ENCODE measurements around the gene RFC3. TPM values are rescaled to one million over a fixed set of nuclear protein-coding genes. Genes with fewer than 3 reads are reported as not detected.

RFC3 gene
- total and polyA plus RNA-seq, 9 of the 15 experiments (the other 6 are each of a cell fraction or from before 2014, with no cell fraction given): 31.3 to 94.0 (median 54.0) TPM

DNA sequence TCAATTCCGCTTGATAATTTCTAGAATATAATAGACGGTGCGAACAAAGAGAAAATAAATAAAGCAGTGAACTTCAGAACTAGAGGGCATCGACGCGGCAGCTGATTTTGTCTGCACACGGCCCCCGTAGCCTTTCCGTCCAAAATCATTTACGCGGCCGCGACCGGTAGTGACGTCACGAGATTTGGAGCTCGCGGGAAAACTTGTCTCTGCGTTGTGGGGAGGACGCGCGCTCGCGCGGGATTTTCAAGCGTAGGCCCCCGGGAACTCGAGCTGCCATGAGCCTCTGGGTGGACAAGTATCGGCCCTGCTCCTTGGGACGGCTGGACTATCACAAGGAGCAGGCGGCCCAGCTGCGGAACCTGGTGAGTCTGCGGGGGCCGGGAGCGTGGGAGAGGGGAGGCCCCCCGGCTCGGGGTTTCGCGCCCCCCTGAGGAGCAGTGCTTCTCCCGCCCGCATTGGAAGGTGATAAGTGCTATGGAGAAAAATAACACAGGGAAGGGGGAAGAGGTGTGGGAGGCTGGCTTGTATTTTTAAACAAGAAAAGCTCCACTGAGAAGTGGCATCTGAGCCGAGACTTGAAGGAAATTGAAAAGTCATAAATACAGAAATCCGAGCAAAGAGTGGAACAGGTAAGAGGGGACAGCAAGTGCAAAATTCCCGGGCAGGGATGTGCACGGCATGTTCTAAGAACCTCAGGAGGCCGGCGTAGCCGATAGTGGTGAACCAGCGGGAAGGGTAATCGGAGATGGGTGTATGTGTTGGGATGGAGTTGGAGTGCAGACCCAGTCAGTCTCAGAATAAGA lies at the start of gene RFC3 (continued):
- TF ChIP-seq, protein P1, sequence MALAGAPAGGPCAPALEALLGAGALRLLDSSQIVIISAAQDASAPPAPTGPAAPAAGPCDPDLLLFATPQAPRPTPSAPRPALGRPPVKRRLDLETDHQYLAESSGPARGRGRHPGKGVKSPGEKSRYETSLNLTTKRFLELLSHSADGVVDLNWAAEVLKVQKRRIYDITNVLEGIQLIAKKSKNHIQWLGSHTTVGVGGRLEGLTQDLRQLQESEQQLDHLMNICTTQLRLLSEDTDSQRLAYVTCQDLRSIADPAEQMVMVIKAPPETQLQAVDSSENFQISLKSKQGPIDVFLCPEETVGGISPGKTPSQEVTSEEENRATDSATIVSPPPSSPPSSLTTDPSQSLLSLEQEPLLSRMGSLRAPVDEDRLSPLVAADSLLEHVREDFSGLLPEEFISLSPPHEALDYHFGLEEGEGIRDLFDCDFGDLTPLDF (CRISPR knock-in tag; IDR thresholded peaks at IDR 0.05): 0 out of 2 replicates have a peak, but pooled peaks have one; percentile 35
- TF ChIP-seq PTRF (tag; IDR thresholded peaks at IDR 0.05) (no peak), ZNF184 (CRISPR knock-in tag; IDR thresholded peaks at IDR 0.05) (no peak), KLF10 (CRISPR knock-in tag; IDR thresholded peaks at IDR 0.05) (no peak), ZNF644 (tag; IDR thresholded peaks at IDR 0.05; ENCODE audit: low read depth) (no peak), SPI1 (IDR thresholded peaks at IDR 0.05; ENCODE audit: borderline replicate concordance, low read depth, low read length) (no peak), LARP7 (IDR thresholded peaks at IDR 0.05) (no peak), KDM4B (IDR thresholded peaks at IDR 0.05; ENCODE audit: borderline replicate concordance in 2 of 2, low read depth in 1 of 2) (no peak), RAD51 (IDR thresholded peaks at IDR 0.05; ENCODE audit: borderline replicate concordance, low read depth) (no peak), GTF2F1 (IDR thresholded peaks at IDR 0.05; ENCODE audit: low read depth, low read length) (no peak), DIDO1 (tag; IDR thresholded peaks at IDR 0.05; ENCODE audit: low read depth) (peak; percentile 53; the same call in 1 of the 2 replicates), SRSF1 (IDR thresholded peaks at IDR 0.05; ENCODE audit: low read depth, low read length) (no peak), ZNF76 (CRISPR knock-in tag; IDR thresholded peaks at IDR 0.05; ENCODE audit: borderline replicate concordance) (no peak), ZBTB7A (IDR thresholded peaks at IDR 0.05; ENCODE audit: borderline replicate concordance, control insufficient read depth, low read depth, low read length) (peak; percentile 56; the same call in 1 of the 2 replicates), XRCC4 (IDR thresholded peaks at IDR 0.05; ENCODE audit: extremely low read depth, insufficient read depth, insufficient read length) (no peak), CHD2 (IDR thresholded peaks at IDR 0.05; ENCODE audit: low read depth, low read length) (peak; percentile 96), SRSF9 (IDR thresholded peaks at IDR 0.05; ENCODE audit: borderline replicate concordance, low read depth, low read length) (no peak), SAFB (IDR thresholded peaks at IDR 0.05; ENCODE audit: borderline replicate concordance, low read depth, low read length) (no peak; the same call in 1 of the 2 replicates), GABPB1 (CRISPR knock-in tag; IDR thresholded peaks at IDR 0.05) (peak; percentile 86)
- TF ChIP-seq, protein P2, sequence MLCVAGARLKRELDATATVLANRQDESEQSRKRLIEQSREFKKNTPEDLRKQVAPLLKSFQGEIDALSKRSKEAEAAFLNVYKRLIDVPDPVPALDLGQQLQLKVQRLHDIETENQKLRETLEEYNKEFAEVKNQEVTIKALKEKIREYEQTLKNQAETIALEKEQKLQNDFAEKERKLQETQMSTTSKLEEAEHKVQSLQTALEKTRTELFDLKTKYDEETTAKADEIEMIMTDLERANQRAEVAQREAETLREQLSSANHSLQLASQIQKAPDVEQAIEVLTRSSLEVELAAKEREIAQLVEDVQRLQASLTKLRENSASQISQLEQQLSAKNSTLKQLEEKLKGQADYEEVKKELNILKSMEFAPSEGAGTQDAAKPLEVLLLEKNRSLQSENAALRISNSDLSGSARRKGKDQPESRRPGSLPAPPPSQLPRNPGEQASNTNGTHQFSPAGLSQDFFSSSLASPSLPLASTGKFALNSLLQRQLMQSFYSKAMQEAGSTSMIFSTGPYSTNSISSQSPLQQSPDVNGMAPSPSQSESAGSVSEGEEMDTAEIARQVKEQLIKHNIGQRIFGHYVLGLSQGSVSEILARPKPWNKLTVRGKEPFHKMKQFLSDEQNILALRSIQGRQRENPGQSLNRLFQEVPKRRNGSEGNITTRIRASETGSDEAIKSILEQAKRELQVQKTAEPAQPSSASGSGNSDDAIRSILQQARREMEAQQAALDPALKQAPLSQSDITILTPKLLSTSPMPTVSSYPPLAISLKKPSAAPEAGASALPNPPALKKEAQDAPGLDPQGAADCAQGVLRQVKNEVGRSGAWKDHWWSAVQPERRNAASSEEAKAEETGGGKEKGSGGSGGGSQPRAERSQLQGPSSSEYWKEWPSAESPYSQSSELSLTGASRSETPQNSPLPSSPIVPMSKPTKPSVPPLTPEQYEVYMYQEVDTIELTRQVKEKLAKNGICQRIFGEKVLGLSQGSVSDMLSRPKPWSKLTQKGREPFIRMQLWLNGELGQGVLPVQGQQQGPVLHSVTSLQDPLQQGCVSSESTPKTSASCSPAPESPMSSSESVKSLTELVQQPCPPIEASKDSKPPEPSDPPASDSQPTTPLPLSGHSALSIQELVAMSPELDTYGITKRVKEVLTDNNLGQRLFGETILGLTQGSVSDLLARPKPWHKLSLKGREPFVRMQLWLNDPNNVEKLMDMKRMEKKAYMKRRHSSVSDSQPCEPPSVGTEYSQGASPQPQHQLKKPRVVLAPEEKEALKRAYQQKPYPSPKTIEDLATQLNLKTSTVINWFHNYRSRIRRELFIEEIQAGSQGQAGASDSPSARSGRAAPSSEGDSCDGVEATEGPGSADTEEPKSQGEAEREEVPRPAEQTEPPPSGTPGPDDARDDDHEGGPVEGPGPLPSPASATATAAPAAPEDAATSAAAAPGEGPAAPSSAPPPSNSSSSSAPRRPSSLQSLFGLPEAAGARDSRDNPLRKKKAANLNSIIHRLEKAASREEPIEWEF (CRISPR knock-in tag; IDR thresholded peaks at IDR 0.05): no peak
- TF ChIP-seq, protein P3, sequence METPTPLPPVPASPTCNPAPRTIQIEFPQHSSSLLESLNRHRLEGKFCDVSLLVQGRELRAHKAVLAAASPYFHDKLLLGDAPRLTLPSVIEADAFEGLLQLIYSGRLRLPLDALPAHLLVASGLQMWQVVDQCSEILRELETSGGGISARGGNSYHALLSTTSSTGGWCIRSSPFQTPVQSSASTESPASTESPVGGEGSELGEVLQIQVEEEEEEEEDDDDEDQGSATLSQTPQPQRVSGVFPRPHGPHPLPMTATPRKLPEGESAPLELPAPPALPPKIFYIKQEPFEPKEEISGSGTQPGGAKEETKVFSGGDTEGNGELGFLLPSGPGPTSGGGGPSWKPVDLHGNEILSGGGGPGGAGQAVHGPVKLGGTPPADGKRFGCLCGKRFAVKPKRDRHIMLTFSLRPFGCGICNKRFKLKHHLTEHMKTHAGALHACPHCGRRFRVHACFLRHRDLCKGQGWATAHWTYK (CRISPR knock-in tag; IDR thresholded peaks at IDR 0.05): no peak
